Thoracic aorta (tissue), 2 donors: Measurements from ENCODE around the gene ANKRD6. TPM values are rescaled to one million over a fixed set of nuclear protein-coding genes. Genes with fewer than 3 reads are reported as not detected.

ENCODE experiments used
- ATAC-seq: fragments of 150-250 bp; one replicate; pipeline ENCODE4 v1.8.0; 2017; ENCODE audit warnings: low read depth; ENCODE audit not compliant: insufficient number of reproducible peaks, low FRiP score
- DNase-seq: peaks from one replicate; pipeline ENCODE4 v3.0.0-alpha.2; 2020; ENCODE audit warnings: low spot score
- H3K27ac ChIP-seq, 2 donors: fragments of 200-600 bp; sonication (generic); 1 replicate in 1 of 2; 2 replicates in 1 of 2; pipeline ENCODE4 v1.5.1; 2016; ENCODE audit warnings: mild to moderate bottlenecking in 2 of 2, moderate library complexity in 2 of 2
- H3K27me3 ChIP-seq: fragments of 200-600 bp; sonication (generic); replicated peaks from 2 replicates; pipeline ENCODE4 v1.6.0; 2016; ENCODE audit warnings: mild to moderate bottlenecking; ENCODE audit not compliant: insufficient read depth
- H3K36me3 ChIP-seq: fragments of 200-600 bp; sonication (generic); one replicate; pipeline ENCODE4 v1.5.1; 2016
- H3K4me1 ChIP-seq, 2 donors: fragments of 200-600 bp; sonication (generic); 1 replicate in 1 of 2; 2 replicates in 1 of 2; pipeline versions ENCODE4 v1.5.1 to v1.6.0; 2016; ENCODE audit warnings: low read depth in 2 of 2, mild to moderate bottlenecking in 1 of 2; ENCODE audit not compliant: control insufficient read depth in 1 of 2
- H3K4me3 ChIP-seq: fragments of 200-600 bp; sonication (generic); 2 replicates; pipeline ENCODE4 v1.5.1; 2016; ENCODE audit warnings: mild to moderate bottlenecking
- H3K9me3 ChIP-seq: fragments of 200-600 bp; sonication (generic); 2 replicates; pipeline ENCODE4 v1.5.1; 2016
- total RNA-seq, 2 donors: library from RNA; depleted of rRNA; stranded (reverse); fragments of >200 nt; gene quantifications; one replicate each; pipeline versions ENCODE4 v1.1.0 to v1.2.3, GENCODE V29; 2016
- TF ChIP-seq, protein P1 (sequence below): fragments of 200-600 bp; sonication (generic); IDR thresholded peaks from one replicate; pipeline ENCODE4 v1.5.1; 2019; ENCODE audit warnings: antibody characterized with exemption

Gene ANKRD6
- total RNA-seq, 2 donors from 2014 or later, result 35.3 to 91.9 TPM

DNA sequence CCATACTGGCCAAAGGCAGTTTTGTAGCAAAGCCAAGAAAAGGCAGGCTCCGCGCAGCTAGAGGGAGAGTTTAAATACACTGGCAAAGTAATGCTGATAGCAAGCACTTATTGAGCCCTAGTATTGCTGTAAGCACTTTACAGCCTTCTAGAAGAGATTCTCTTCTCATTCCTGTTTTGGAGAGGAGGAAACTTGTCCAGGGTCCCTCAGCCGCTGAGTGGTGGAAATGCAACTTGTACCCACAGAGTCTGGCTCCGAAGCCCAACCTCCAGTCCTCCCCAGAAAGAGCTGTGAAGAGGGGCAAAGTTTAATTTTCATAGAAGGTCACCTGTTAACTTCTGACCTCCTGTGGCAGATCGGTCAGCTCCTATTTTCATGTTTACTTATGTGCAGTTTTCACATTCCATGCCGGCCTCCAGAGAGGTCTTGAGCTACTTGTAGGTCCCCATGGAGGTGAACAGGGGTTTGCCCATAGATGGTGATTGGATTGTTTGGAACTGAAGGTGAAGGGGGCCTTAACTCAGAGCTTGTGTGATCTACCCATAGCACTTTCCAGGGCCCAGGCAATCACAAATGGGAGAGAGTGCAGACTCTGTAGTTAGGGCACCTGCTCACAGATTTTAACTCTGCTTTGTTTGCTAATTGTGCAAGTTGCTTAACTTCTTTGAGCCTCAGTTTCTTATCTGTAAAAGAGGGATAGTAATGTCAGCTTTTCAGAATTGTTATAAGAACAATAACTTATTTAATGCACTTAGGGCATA is 134.9 kb downstream of the ANKRD6 start:
- no peaks in the 10 kb centered on the region for H3K27me3 ChIP-seq
- H3K4me1 ChIP-seq, result peaks cover 36 to 64% of the 10 kb centered on the region in 2 donors
- DNase-seq (no peak), ATAC-seq (no peak)
- no peak overlapping the region for H3K4me3 ChIP-seq
- H3K36me3 ChIP-seq, result no peaks in the 10 kb centered on the region
- TF ChIP-seq, protein P1, sequence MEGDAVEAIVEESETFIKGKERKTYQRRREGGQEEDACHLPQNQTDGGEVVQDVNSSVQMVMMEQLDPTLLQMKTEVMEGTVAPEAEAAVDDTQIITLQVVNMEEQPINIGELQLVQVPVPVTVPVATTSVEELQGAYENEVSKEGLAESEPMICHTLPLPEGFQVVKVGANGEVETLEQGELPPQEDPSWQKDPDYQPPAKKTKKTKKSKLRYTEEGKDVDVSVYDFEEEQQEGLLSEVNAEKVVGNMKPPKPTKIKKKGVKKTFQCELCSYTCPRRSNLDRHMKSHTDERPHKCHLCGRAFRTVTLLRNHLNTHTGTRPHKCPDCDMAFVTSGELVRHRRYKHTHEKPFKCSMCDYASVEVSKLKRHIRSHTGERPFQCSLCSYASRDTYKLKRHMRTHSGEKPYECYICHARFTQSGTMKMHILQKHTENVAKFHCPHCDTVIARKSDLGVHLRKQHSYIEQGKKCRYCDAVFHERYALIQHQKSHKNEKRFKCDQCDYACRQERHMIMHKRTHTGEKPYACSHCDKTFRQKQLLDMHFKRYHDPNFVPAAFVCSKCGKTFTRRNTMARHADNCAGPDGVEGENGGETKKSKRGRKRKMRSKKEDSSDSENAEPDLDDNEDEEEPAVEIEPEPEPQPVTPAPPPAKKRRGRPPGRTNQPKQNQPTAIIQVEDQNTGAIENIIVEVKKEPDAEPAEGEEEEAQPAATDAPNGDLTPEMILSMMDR, result no peak
- no peaks in the 10 kb centered on the region for H3K9me3 ChIP-seq
- peak overlapping the region; percentile 85 to 87 for H3K27ac ChIP-seq

DNA sequence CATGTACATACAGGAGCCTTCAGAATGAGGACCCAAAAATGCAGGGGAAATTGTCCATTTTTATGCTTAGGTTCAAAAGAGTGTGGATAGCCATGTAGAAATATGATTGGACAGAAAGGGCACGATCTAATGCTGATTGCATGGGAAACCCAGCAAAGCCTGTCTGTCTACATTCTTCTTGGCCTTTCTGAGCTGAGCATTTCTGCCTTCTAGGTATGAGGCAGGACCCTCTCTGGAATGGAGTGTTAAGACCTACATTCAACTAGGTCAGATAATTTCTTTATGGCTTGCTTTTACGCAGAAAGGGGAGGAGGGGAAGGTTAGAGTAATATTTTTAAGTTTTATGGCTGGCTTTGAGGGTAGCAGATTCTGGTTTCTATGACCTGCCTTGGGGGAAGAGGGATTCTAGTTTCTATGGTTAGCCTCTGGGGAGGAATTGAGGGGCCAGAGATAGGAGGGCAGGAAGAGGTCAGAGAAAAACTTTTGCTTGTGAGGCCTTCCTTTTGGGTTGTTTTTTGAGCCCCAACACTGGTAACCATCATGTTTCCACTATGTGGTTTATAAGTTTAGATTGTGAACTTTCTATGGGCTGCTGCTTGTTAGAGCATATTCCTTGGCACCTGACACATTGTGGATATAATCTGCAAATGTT is 142.1 kb downstream of the ANKRD6 start:
- TF ChIP-seq, protein P1, result no peak
- no peak for ATAC-seq
- Histone ChIP-seq H3K4me1 (peaks cover 0 to 26% of the 10 kb centered on the region in 2 donors), H3K27me3 (no peaks in the 10 kb centered on the region), H3K9me3 (no peaks in the 10 kb centered on the region), H3K4me3 (no peak overlapping the region), H3K36me3 (no peaks in the 10 kb centered on the region), H3K27ac (peak overlapping the region in 1 of 2 donors; percentile 4)
- DNase-seq, result no peak

DNA sequence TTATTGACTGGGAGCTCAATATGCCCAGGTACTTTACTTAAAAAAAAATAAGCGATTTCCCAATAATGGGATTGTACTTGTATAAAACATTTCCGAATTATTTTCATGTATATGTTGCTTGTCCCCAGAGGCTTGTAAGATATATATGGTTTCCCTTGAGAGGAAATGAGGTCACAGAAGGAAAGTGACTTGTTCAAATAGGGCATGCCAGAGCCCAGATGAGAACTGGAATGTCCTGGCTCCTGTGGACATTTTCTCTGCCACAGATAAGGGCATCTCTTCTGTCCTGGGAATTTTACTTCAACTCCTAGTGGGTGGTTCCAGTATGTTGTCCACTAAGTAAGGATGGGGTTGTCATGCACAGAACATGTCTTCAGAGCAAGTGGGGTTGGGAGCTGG is 142.6 kb downstream of the ANKRD6 start:
- no peaks in the 10 kb centered on the region for H3K9me3 ChIP-seq
- H3K27me3 ChIP-seq, result no peaks in the 10 kb centered on the region
- no peak for ATAC-seq
- peak overlapping the region in 1 of 2 donors; percentile 4 for H3K27ac ChIP-seq
- H3K36me3 ChIP-seq, result no peaks in the 10 kb centered on the region
- H3K4me1 ChIP-seq, result peaks cover 0 to 26% of the 10 kb centered on the region in 2 donors
- H3K4me3 ChIP-seq, result no peak overlapping the region
- no peak for DNase-seq
- TF ChIP-seq, protein P1, result no peak

DNA sequence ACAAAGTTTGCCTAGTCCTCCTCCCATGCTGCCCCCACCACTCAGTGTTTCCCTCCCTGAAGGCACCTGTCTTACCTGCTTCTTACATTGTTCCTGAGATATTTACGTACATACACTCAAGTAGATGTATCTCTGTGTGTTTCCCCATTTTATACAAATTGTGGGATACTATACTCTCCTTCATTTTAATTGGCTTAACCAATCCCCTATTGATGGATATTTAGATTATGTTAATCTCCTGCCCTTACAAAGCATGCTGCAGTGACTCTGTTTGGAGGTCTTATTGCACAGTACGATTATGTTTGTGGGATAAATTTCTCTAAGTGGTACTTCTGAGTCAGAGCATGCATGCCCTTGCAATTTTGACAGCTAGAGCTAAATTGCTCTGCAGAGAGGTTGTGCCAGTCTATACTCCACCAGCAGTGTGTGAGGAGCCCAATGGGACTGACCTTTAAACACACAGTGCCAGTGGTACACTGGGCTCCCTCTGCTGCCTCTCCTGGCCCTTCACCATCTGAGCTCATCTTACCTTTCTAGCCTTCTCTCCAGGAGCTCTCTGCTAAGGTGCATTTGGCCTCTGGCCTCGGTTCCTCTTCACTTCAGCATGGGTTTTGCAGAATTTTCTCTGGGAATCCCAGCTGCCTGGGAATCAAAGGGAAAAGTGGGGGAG is 148.2 kb downstream of the ANKRD6 start:
- Histone ChIP-seq H3K9me3 (no peaks in the 10 kb centered on the region), H3K36me3 (peaks cover 4% of the 10 kb centered on the region), H3K27me3 (no peaks in the 10 kb centered on the region), H3K4me3 (no peak overlapping the region), H3K27ac (no peak overlapping the region), H3K4me1 (peaks cover 18 to 30% of the 10 kb centered on the region in 2 donors)
- ATAC-seq (no peak), DNase-seq (no peak)
- TF ChIP-seq, protein P1, result no peak

DNA sequence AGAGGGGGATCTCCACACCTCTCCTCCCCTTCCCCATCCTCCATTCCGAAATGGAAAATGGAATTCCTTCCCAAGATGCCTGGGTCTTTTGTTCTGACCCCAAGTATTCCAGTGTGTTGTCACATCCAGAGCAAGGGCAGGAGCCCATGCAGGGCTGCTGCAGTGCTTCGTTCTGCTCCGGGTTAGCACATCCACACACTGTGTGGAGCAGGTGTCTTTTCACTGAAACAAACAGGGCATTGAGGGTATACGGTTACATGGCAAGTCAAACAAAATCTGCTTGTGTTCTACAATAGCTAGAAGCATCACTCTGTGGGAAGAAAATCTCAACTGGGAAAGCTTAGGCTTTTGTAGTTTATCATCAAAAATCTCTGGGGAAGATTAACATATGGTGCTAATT is 148.7 kb downstream of the ANKRD6 start:
- Histone ChIP-seq H3K4me1 (peaks cover 18 to 24% of the 10 kb centered on the region in 2 donors), H3K9me3 (no peaks in the 10 kb centered on the region), H3K4me3 (no peak overlapping the region), H3K27ac (no peak overlapping the region), H3K27me3 (no peaks in the 10 kb centered on the region), H3K36me3 (peaks cover 4% of the 10 kb centered on the region)
- TF ChIP-seq, protein P1, result no peak
- DNase-seq (no peak), ATAC-seq (no peak)
